GM19238 (cell line): ENCODE data around the gene UNC5CL.

ENCODE experiments used
- DNase-seq: peaks from one replicate; pipeline ENCODE4 v3.0.0; 2011; ENCODE audit warnings: low spot score; ENCODE audit not compliant: insufficient read length

The UNC5CL gene, protein sequence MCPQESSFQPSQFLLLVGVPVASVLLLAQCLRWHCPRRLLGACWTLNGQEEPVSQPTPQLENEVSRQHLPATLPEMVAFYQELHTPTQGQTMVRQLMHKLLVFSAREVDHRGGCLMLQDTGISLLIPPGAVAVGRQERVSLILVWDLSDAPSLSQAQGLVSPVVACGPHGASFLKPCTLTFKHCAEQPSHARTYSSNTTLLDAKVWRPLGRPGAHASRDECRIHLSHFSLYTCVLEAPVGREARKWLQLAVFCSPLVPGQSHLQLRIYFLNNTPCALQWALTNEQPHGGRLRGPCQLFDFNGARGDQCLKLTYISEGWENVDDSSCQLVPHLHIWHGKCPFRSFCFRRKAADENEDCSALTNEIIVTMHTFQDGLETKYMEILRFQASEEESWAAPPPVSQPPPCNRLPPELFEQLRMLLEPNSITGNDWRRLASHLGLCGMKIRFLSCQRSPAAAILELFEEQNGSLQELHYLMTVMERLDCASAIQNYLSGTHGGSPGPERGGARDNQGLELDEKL

DNA sequence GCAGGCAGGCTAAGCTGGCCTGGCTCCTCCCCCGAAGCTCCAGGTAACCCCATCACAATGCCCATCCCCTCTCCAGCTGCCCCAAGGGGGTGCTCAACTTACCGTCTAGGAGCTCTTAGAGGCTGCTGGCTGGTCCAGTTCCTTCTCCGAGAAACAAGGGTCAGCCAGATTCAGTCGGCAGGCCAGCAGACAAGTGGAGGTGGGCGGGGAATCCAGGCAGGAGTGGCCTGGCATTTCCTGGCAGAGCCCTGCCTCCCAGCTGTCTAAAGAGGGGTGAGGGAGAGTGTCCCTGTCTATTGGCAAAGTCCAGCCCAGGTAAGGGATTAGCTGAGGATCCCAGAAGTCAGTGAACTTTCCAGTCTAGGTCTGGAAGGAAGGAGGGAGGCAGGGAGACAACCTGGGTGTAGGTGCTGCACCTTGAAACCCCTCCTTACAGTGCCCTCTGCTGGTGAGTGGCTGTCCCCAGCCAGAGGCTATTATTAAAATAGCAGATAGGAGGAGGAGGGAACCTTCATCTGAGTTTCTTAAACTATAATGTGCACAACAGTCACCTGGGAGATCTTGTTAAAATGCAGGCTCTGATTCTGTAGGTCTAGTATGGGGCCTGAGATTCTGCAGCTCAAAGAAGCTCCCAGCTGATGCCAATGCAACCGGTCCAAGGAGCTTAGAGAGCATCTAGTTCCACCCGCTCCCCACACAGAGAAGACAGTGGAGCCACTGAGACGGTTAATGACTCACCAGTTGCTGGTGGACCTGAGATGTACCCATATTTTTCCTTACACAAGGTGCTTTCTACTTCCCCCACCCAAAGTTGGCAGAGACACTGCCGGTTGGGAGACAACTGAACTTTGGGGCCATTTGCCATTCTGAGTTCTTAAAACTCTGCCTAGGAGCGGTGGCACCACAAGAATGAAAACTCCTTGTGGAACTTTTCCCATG, at the start of gene UNC5CL:
Gene UNC5CL, minus strand, starts transcription at position 162 of the 939 bp plus-strand sequence. CDS start 4,147 bp downstream, outside the sequence.
- peak; percentile 63 for DNase-seq

- no peak for DNase-seq
Observed at GRCh38 chr6:41088451-41088850, 49.4 kb upstream of the UNC5CL start.

- no peak for DNase-seq
Observed at GRCh38 chr6:41085182-41085581, 46.2 kb upstream of the UNC5CL start.

GRCh38 chr6:41083072-41083471, 44.1 kb upstream of the UNC5CL start:
- DNase-seq = no peak

GRCh38 chr6:41080621-41081020, 41.6 kb upstream of the UNC5CL start:
- no peak for DNase-seq

- no peak for DNase-seq
Observed at GRCh38 chr6:41079080-41079479, 40.1 kb upstream of the UNC5CL start.

- no peak for DNase-seq
Observed at GRCh38 chr6:41078101-41078500, 39.1 kb upstream of the UNC5CL start.

DNA sequence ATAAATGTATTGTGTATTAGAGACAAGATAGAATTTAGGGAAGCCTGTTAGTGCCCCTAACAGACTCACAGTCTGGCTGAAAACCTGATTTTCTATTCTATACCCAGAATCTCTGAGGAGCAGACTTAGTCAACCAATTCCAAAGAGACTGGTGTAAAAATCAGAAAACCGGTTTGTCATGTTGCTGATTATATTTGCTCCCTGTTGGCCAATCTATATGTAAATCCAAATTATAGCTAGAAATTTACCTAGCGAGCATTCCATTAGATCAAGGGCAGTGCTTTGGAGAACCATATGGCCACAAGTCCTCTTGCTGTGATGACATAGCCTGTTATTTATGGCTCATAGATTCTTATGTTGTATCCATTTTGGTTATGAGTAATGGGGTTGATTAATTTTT, 38.5 kb upstream of the UNC5CL start:
- DNase-seq = no peak

DNA sequence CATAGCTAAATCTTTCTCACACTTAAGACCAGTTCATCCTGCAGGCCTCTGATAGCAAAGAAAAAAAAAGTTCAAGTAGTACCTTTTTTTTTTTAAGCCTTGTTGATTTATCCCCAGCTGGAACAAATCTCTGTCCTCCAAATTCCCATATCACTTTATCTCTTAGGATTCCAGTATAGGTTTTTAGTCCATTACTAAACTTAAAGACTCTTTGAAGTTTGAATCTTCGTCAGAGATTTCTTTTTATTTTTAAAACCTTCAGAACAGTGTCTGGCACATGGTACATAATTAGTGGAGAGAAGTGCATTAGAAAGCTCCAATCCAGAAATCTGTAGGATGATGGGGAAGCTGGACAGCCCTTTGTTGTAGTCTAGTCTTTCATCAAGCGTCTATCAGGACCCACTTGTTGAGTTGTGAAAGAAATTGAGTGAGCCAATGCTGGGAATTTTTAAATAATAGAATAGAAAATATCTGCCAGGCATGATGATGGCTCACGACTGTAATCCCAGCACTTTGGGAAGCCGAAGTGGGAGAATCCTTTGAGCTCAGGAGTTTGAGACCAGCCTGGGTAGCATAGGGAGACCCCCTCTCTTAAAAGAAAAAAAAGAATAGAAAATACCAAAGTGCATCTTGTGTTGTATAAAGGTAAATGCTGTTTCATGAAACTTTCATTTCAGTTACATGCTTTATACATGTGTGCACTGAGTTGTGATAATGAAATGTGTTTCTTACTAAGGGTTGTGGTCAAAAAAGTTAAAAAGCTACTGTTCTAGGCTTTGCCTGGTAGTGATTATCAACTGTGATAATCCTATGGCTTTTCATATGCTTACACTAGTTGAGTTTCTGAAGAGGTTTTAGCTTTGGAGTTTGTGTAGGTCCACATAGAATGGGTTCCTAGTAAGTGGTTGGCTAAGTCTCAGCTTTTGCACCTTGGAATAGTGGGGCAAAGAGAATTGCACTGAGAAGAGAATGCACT, 36.9 kb upstream of the UNC5CL start:
- DNase-seq = no peak

DNA sequence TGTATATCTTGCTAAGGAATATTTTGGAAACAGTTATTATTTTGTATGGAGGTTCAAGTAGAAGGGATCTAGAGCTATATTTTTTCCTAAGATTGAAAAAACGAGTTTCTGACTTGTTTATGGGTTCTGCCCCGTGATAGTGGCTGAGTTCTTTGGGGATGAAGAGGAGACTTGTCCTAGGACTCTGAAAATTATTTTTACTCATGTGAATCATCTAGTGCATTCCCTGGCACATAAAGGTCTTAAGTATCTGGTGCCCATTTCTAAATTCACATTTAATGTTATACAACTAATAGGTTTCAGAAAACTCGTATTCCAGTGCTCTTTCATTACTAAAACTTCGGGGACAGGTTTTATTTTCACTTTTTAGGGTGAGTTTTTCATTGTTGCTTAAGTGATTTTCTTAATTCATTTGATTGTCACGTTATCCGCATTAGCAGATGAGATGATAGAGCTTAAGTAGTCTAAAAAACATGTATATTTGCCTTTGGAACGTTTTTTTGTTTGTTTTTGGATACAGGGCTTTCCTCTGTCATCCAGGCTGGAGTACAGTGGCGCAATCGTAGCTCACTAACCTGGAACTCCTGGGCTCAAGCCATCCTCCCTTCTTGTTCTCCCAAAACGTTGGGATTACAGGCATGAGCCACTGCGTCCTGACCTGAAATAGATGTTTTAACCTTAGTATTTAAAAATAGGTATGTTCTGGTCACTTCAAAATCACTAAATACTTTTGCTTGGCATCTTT, 35.8 kb upstream of the UNC5CL start:
- no peak for DNase-seq

DNA sequence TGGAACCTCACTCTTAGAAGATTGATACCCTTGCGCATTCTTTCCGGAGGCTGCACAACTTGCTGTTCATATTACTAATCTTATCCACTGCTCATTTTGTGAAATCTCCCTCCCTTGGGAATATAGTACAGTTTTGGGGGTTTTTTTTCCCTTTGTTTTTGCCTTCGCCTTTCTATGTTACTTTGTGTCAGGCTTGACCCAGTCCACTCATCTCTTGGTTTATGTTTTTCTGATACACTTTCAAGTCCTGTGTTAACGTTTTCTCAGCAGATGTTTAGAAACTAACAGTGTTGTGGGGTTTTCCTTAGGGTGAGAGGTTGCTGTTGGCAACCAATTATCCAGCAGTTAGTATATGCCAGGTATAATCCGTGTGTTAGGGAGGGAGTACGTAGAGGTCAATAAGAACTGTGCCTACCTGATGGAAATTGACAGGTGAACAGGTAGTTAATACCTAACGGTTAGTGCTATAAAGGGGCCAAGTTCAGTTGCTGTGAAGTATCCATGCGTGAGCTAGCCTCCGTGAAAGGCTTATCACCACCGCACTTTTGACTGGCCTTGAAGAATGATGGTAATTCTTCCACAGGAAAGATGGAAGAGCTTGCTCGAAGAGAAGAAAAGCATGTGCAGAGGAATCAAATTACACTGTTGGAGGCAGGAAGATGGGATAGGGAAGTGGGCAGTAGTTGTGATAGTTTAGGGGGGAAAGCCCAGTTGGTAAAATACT, 35.1 kb upstream of the UNC5CL start:
- no peak for DNase-seq

GRCh38 chr6:41073203-41073967, 34.4 kb upstream of the UNC5CL start:
- peak; percentile 65 for DNase-seq

GRCh38 chr6:41072836-41073202, 33.8 kb upstream of the UNC5CL start, which contains the start of gene NFYA:
Gene NFYA (plus strand): TSS chr6:41072974. CDS start chr6:41079090, 6,116 bp downstream.
- DNase-seq = peak; percentile 89

- DNase-seq = peak; percentile 79
Observed at GRCh38 chr6:41071923-41072835, 33.2 kb upstream of the UNC5CL start, which contains the start of gene OARD1. Gene OARD1 (minus strand): TSS chr6:41072356. CDS start chr6:41071634, 722 bp downstream.

DNA sequence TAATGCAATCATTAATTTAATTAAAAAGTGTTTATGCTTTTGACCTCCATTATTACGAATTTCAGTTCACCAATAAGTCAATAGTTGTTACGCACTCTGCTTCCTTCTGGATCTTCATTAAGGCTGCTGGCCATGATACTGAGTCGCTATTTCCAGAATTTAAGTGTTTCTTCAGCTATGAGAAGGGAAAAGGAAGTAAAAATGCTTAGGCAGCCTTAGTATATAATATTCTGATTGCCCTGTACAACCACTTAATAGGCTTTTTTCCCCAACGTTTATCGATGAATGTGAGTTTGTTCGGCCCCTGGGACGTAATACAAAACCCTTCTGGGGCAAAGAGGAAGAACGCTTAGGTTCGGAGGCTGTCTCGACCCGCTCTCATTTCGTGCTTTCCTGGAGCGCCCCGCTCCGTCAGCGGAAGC, 32.5 kb upstream of the UNC5CL start:
- peak; percentile 44 for DNase-seq

DNA sequence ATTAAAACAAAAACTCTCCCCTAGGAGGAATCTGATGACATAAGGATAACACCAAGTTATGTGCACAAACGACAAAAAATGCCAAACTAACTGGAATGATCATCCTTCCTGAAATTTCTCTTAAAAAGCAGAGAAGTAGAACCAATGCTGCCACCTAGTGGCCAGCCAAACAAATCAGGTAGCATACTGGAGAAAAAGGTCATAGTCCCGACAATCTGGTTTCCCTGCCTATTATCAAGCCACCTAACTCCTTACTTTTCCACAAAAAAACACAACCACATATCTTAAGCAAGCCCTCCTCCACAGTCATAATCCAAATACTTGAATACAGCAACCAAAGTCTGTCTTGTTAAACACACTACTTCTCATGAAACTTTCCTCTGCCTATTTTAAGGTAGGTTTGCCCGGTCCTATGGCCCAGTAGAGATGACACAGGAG, 27.9 kb upstream of the UNC5CL start:
- no peak for DNase-seq

DNA sequence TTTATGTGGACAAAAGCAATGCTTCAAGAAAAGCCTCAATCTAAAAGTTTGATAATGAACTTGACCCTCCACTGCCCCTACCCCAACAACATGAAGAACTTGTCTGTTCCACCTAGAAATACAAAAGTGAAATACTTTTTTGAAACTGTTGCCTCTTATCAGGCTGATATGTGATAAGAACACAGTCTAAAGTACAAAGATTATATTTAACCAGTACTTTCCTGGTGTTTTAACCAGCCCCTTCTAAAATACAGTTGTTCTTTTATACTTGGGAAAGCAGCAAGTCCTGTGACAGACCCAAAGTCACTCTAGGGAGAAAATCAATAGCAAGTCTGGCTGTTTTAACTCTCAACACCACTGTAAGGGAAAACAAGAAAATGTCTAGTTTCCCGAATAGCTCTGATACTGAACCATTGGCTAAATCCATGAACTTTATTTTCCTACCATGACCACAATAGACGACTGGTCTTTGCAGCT, 26.6 kb upstream of the UNC5CL start:
- DNase-seq = no peak
